Hepatocyte (in vitro differentiated cells): ENCODE measurements around the gene TRIM22.

ENCODE experiments used
- CTCF ChIP-seq: fragments of 200-600 bp; sonication (generic); IDR thresholded peaks from 2 replicates; pipeline ENCODE4 v1.5.1; 2016; ENCODE audit warnings: antibody characterized with exemption, mild to moderate bottlenecking; ENCODE audit not compliant: poor library complexity
- EZH2 ChIP-seq: fragments of 200-600 bp; sonication (generic); IDR thresholded peaks from 2 replicates; pipeline ENCODE4 v1.6.1; 2016; ENCODE audit warnings: antibody characterized with exemption, mild to moderate bottlenecking, borderline replicate concordance

DNA sequence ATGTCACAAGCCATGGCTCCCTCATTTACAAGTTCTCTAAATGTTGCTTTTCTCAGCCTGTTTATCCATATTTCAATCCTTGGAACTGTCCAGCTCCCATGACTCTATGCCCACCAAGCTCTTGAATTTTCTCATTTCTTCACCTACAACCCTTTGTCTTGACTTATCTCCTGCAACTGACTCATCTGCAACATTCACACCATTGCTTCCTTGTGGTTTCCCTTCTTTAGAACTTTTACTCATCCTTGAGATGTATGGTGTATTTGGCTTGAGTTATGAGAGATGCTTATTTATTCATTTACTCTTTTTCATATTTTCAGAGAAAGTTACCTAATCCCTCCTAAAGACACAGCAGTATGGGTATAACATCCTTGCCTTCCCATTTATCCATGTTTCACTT lies 46.0 kb upstream of the TRIM22 start:
- no peak for TF ChIP-seq CTCF
- no peak for TF ChIP-seq EZH2
